GM12801 (cell line): Measurements from ENCODE around the gene PDE1C.

Source experiments
- CTCF ChIP-seq: IDR thresholded peaks from one replicate; pipeline ENCODE4 v1.5.1; 2011; ENCODE audit warnings: control low read depth; ENCODE audit not compliant: insufficient read length; ENCODE audit errors: extremely low read depth

PDE1C gene

DNA sequence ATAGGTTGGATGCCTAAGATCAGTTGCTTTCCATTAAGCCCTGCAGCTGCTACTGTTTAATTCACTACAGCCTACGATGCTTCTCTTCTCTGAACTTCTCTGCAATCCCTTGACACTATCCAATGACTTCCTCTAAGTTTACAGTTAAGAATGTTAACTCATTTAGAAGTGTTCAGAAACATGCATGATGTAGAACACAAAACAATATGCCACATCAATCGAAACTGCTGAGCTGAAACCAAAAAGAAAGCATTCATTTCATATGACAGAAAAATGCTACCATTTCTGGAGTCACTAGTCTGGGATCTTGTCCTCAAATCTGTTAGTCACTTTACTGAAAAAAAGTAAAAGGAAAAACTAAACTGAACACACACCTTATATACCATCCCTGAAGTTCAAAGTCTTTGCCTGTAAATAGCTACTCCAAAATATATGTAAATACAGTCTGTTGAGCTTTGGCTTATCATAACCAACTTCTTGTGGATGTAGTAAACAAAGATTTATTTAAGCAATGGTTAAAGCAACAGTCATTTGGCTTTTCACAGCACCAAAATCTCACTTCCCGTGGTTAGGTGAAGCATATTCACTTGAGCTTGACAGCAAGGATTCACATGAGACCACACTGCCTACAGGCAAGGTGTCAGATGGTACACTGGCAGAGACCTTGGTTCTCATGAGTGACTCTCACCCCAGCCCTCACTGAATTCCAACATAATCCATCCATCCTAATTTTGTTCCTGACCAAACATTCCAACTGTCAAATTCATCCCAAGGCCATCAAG lies 196.2 kb downstream of the PDE1C start:
- TF ChIP-seq CTCF, result no peak

DNA sequence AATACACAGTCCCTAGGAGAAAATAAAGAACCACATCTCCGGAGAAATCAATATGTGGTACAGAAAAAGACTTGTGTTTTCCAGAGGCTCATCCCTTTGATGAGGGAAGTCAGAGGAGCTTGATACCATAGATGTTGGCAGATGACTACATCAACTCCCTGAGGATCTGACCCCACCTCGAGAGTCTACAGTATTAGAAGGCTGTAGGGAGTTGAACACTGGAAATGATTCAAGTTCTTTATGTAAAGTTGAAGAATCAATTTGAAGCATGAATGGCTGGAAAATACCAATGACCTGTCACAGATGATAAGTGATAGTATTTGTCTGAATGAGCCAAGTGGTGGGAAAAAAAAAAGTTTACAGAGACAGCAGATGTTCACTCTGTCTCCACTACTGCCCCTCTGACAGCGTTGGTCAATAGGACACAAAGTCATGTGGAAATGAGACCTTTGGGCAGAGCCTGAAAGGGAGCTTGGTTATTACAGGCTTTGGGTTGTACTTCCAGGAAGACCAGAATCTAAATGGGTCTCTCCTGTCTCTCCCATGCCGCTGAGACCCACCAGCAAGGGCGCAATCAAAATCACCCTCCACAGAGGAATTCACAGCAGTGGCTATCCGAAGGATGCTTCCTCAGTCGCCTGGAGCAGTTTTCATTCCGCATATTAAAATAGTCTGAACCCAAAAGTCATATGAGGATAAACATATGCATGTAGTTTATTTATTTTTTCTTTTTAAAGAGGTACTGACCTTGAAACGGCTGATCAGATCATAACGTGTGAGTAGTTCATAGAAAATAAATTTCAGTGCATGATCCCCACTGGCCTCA lies 197.4 kb downstream of the PDE1C start:
- TF ChIP-seq CTCF, result no peak

GRCh38 chr7:31864646-31865045 lies 205.6 kb downstream of the PDE1C start:
- TF ChIP-seq CTCF, result no peak

DNA sequence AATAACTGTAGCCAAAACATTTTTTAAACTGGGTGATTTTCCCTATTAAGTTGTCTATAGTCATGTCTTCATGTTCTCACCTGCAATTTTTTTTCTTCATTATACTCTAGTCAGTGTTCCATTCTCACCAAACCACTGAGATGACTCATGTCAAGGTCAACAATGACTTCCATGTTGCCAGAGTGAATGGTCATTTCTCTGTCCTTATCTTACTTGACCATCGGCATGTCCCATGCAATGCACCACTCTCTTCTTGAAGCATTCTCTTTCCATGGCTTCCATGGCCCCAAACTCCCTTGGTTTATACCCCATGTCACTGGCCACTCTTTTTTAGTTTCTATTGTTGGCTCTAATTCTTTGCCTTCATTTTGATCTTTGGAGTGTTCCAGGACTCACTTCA lies 209.3 kb downstream of the PDE1C start:
- TF ChIP-seq CTCF, result no peak

DNA sequence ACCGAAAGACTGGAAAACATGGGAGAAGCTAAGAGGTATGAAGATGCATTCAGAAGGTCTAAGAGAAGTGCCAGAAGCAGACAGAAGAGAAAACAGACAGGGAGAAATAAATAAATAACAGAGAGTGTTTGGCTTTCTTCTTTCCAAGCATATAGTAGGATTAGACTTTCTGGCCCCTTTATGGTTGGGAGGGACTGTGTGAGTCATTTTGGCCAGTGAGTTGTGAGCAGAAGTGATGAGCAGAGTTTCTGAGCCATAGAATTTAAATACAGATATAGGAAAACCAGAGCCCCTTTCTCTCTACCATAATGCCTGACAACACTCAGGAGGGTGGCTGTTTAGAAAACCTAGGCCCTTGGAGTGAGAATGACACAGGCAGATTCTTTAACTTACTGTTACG lies 212.2 kb downstream of the PDE1C start:
- TF ChIP-seq CTCF, result no peak

GRCh38 chr7:31857172-31857571 lies 213.0 kb downstream of the PDE1C start:
- TF ChIP-seq CTCF, result no peak

DNA sequence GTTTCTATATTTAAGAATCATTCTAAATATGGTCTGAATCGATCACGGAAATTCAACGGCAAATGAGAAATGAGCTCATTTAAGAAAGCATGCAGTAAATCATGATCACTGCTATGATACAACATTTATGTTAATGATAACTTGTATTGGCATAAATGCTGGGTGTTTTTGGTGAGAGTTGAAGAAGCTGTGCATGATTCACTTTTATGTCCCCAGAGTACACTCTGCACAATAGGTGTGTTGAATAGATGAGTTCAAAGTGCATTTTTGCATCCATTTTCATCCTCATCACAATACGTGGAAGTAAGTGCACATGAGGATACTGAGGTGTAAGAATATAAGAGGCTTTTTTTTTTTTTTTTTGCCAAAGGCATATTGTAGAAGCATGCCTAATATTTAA lies 213.9 kb downstream of the PDE1C start:
- TF ChIP-seq CTCF, result no peak
